Measurements from ENCODE around the gene SFXN1. TPM values are rescaled to one million over a fixed set of nuclear protein-coding genes. Genes with fewer than 3 reads are reported as not detected.

The SFXN1 gene
- total RNA-seq, 1 experiment from 2014 or later, result 88.3 TPM

- in situ Hi-C loops (cut with HindIII; ENCODE audit: low pct_unique_long_range_greater_than_20kb, low sequenced_read_pairs) (no loop called here), intact Hi-C loops (cut with micrococcal nuclease; ENCODE audit: unreplicated experiment) (no loop called here)
- no peak for DNase-seq (ENCODE audit: low read depth, low spot score)
- no peak for ATAC-seq
- Histone ChIP-seq H3K9me3 (ENCODE audit: control insufficient read depth, insufficient read depth, low read depth, low read length) (no peaks in the 10 kb centered on the region), H3K4me1 (ENCODE audit: control insufficient read depth, insufficient read depth, low read length) (no peaks in the 10 kb centered on the region), H3K27me3 (ENCODE audit: control insufficient read depth, insufficient read depth, low read length) (no peaks in the 10 kb centered on the region), H3K36me3 (ENCODE audit: control insufficient read depth, insufficient read depth, low read length) (peaks cover 31% of the 10 kb centered on the region), H3K4me3 (ENCODE audit: low read depth in 2 of 2, low read length in 2 of 2) (no peak overlapping the region), H3K27ac (ENCODE audit: low read length) (no peak overlapping the region)
- no peak for TF ChIP-seq CTCF (IDR thresholded peaks at IDR 0.05)
- no peak for TF ChIP-seq SIN3A (IDR thresholded peaks at IDR 0.05; ENCODE audit: borderline replicate concordance, insufficient read depth, low read depth, low read length)
- TF ChIP-seq POLR2AphosphoS5 (IDR thresholded peaks at IDR 0.05; ENCODE audit: low read depth, low read length), result no peak
- TF ChIP-seq TCF7L2 (IDR thresholded peaks at IDR 0.05; ENCODE audit: low read depth, low read length), result no peak
- TF ChIP-seq REST (IDR thresholded peaks at IDR 0.05; ENCODE audit: insufficient read depth in 1 of 2, low read depth in 2 of 2, low read length in 1 of 2), result no peak
- BruUV-seq (replicated peaks), result no TSS peak
- POLR2A ChIA-PET, result no interaction called here
- CTCF ChIA-PET, result no interaction called here
These were observed 48.3 kb downstream of the SFXN1 start for GRCh38 chr5:175526691-175527090.

GRCh38 chr5:175531361-175531760, 53.0 kb downstream of the SFXN1 start:
- H3K4me1 ChIP-seq (ENCODE audit: control insufficient read depth, insufficient read depth, low read length), result no peaks in the 10 kb centered on the region
- ChIA-PET CTCF (interaction anchor here (0.6 kb wide), 1 partner anchor 43 kb away, joined by 3 read pairs; no protein-coding TSS in a partner anchor), POLR2A (no interaction called here)
- H3K27ac ChIP-seq (ENCODE audit: low read length), result no peak overlapping the region
- H3K36me3 ChIP-seq (ENCODE audit: control insufficient read depth, insufficient read depth, low read length), result 0 out of 2 replicates have a peak, but pooled peaks cover 7% of the 10 kb centered on the region
- no peaks in the 10 kb centered on the region for H3K27me3 ChIP-seq (ENCODE audit: control insufficient read depth, insufficient read depth, low read length)
- in situ Hi-C loops (cut with HindIII; ENCODE audit: low pct_unique_long_range_greater_than_20kb, low sequenced_read_pairs) (no loop called here), intact Hi-C loops (cut with micrococcal nuclease; ENCODE audit: unreplicated experiment) (loop anchor here (5.0 kb wide), 1 partner anchor 166 kb away; no protein-coding TSS in a partner anchor)
- H3K9me3 ChIP-seq (ENCODE audit: control insufficient read depth, insufficient read depth, low read depth, low read length), result no peaks in the 10 kb centered on the region
- no peak for ATAC-seq
- no peak overlapping the region for H3K4me3 ChIP-seq (ENCODE audit: low read depth in 2 of 2, low read length in 2 of 2)
- TF ChIP-seq REST (IDR thresholded peaks at IDR 0.05; ENCODE audit: insufficient read depth in 1 of 2, low read depth in 2 of 2, low read length in 1 of 2) (no peak), SIN3A (IDR thresholded peaks at IDR 0.05; ENCODE audit: borderline replicate concordance, insufficient read depth, low read depth, low read length) (no peak), TCF7L2 (IDR thresholded peaks at IDR 0.05; ENCODE audit: low read depth, low read length) (no peak), POLR2AphosphoS5 (IDR thresholded peaks at IDR 0.05; ENCODE audit: low read depth, low read length) (no peak), CTCF (IDR thresholded peaks at IDR 0.05) (no peak)
- DNase-seq (ENCODE audit: low read depth, low spot score), result no peak
- BruUV-seq (replicated peaks), result no TSS peak
